Measurements from ENCODE around the gene ARHGEF12.

- no peak for TF ChIP-seq CTCF (IDR thresholded peaks at IDR 0.05)
- no peak for TF ChIP-seq EP300 (IDR thresholded peaks at IDR 0.05)
- no peak for TF ChIP-seq POLR2A (IDR thresholded peaks at IDR 0.05)
Observed at GRCh38 chr11:120372296-120372695, 36.1 kb downstream of the ARHGEF12 start.
